SK-N-SH treated with all-trans-retinoic acid at 6 μM for 48 hours (cell line): ENCODE data around the gene UBE3C.

Experiments used
- ATAC-seq: fragments of 200-7000 bp; cut with Tn5 transposase; 3 replicates; pipeline ENCODE4 v1.9.1; 2020; ENCODE audit warnings: mild to moderate bottlenecking, moderate library complexity
- ARNTL ChIP-seq: fragments of 450-650 bp; formaldehyde crosslinking; IDR thresholded peaks from 2 replicates; pipeline ENCODE4 v1.5.0; 2020; ENCODE audit warnings: low read depth, mild to moderate bottlenecking, moderate library complexity, borderline replicate concordance
- BACH2 ChIP-seq: fragments of 250-450 bp; sonication (Bioruptor Pico); IDR thresholded peaks from 2 replicates; pipeline ENCODE4 v1.9.0; 2021; ENCODE audit warnings: mild to moderate bottlenecking, borderline replicate concordance
- CSRNP3 ChIP-seq: fragments of 250-450 bp; sonication (Bioruptor Pico); IDR thresholded peaks from 2 replicates; pipeline ENCODE4 v1.5.1; 2021; ENCODE audit warnings: mild to moderate bottlenecking, moderate library complexity
- ESRRG ChIP-seq: fragments of 250-450 bp; sonication (Bioruptor Pico); IDR thresholded peaks from 2 replicates; pipeline ENCODE4 v1.6.1; 2021; ENCODE audit warnings: mild to moderate bottlenecking
- GLIS3 ChIP-seq: fragments of 250-450 bp; sonication (Bioruptor Pico); IDR thresholded peaks from 2 replicates; pipeline ENCODE4 v1.5.0; 2020; ENCODE audit warnings: mild to moderate bottlenecking, moderate library complexity
- ISL1 ChIP-seq: fragments of 250-450 bp; sonication (Bioruptor Pico); IDR thresholded peaks from 2 replicates; pipeline ENCODE4 v2.1.2; 2022; ENCODE audit warnings: mild to moderate bottlenecking, moderate library complexity
- OSR1 ChIP-seq: fragments of 250-450 bp; sonication (Bioruptor Pico); IDR thresholded peaks from 2 replicates; pipeline ENCODE4 v1.8.0; 2022; ENCODE audit warnings: moderate library complexity, mild to moderate bottlenecking, inconsistent platforms
- POU6F1 ChIP-seq: fragments of 250-450 bp; sonication (Bioruptor Pico); IDR thresholded peaks from 2 replicates; pipeline ENCODE4 v1.8.0; 2021; ENCODE audit warnings: low read depth, mild to moderate bottlenecking, moderate library complexity, borderline replicate concordance
- TCF4 ChIP-seq: fragments of 250-450 bp; sonication (Bioruptor Pico); IDR thresholded peaks from 2 replicates; pipeline ENCODE4 v1.8.0; 2021; ENCODE audit warnings: mild to moderate bottlenecking, moderate library complexity, borderline replicate concordance
- TOX ChIP-seq: fragments of 250-450 bp; sonication (Bioruptor Pico); IDR thresholded peaks from 2 replicates; pipeline ENCODE4 v1.8.0; 2021; ENCODE audit warnings: mild to moderate bottlenecking, moderate library complexity, borderline replicate concordance
- TSHZ2 ChIP-seq: fragments of 250-450 bp; sonication (Bioruptor Pico); IDR thresholded peaks from 2 replicates; pipeline ENCODE4 v1.5.0; 2020; ENCODE audit warnings: mild to moderate bottlenecking, moderate library complexity
- ZC3H10 ChIP-seq: fragments of 250-450 bp; sonication (Bioruptor Pico); IDR thresholded peaks from 2 replicates; pipeline ENCODE4 v1.5.1; 2021; ENCODE audit warnings: mild to moderate bottlenecking, moderate library complexity
- ZFP30 ChIP-seq: fragments of 450-650 bp; formaldehyde crosslinking; IDR thresholded peaks from 2 replicates; pipeline ENCODE4 v1.5.0; 2022; ENCODE audit warnings: mild to moderate bottlenecking, moderate library complexity
- ZNF70 ChIP-seq: fragments of 450-650 bp; formaldehyde crosslinking; IDR thresholded peaks from 2 replicates; pipeline ENCODE4 v1.5.0; 2020; ENCODE audit warnings: mild to moderate bottlenecking, moderate library complexity
- ZNF8 ChIP-seq: fragments of 450-650 bp; formaldehyde crosslinking; IDR thresholded peaks from 2 replicates; pipeline ENCODE4 v1.5.0; 2020; ENCODE audit warnings: mild to moderate bottlenecking, moderate library complexity
- TF ChIP-seq, protein P1 (sequence below): fragments of 250-450 bp; sonication (Bioruptor Pico); IDR thresholded peaks from 2 replicates; pipeline ENCODE4 v1.8.0; 2020; ENCODE audit warnings: mild to moderate bottlenecking, moderate library complexity, borderline replicate concordance
- TF ChIP-seq, protein P2 (sequence below): fragments of 250-450 bp; sonication (Bioruptor Pico); IDR thresholded peaks from 2 replicates; pipeline ENCODE4 v1.5.1; 2020; ENCODE audit warnings: low read depth, mild to moderate bottlenecking, moderate library complexity

The UBE3C gene

DNA sequence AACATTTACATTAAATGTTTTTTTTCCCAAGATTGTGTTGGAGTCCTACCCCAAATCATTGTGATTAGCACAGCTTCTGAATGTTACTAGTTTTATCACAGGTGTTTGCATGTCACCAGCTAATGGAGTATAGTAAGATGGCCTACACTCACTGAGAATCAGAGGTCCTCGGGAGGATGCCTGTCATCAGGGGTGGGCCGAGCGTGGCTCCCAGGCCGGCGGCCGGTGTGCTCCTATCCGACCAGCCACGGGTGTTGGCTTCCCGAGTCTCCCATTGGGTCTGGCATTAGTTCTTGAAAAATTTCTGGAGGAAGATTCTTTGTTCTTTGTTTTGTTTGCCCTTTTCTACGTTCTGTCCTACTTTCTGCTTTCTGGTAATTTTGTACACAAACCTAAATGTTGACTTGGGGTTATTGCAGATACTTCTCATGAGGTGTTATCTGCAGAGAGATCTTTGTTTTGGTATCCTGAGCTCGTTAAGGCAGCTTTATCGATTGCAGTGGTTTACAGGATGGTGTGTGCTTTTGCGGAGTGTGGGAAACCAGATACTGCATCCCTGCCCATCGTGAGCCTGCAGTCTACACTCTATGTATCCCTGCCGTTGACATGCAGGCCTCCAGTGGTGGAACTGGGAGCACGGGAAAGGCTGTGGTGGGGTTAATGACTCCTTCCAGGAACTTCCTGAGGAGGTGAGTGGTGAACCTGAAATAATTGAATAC, 130.8 kb downstream of the UBE3C start (continued):
- TF ChIP-seq, protein P1, sequence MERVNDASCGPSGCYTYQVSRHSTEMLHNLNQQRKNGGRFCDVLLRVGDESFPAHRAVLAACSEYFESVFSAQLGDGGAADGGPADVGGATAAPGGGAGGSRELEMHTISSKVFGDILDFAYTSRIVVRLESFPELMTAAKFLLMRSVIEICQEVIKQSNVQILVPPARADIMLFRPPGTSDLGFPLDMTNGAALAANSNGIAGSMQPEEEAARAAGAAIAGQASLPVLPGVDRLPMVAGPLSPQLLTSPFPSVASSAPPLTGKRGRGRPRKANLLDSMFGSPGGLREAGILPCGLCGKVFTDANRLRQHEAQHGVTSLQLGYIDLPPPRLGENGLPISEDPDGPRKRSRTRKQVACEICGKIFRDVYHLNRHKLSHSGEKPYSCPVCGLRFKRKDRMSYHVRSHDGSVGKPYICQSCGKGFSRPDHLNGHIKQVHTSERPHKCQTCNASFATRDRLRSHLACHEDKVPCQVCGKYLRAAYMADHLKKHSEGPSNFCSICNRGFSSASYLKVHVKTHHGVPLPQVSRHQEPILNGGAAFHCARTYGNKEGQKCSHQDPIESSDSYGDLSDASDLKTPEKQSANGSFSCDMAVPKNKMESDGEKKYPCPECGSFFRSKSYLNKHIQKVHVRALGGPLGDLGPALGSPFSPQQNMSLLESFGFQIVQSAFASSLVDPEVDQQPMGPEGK (CRISPR knock-in tag): no peak
- TF ChIP-seq ARNTL (CRISPR knock-in tag) (no peak), ISL1 (CRISPR knock-in tag) (no peak), BACH2 (CRISPR knock-in tag) (no peak), ESRRG (no peak), TSHZ2 (CRISPR knock-in tag) (no peak), GLIS3 (CRISPR knock-in tag) (no peak)

DNA sequence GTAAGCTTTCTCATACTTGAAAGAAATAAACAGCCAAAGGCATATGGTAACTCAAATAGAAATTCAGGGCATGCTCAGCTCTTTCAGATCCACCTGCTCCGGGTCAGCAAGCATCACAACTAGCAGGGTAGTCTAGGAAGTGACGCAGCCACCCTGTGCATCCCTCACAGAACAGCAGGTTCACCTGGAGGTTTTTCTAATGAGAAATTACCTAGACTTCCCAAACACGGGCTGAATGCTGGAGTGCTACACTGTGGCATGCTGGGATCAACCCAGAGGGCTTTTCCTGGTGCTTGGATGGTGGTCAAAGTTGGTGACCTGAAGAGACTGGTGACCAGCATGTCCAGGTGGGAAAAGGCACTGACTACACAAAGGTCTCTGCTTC, 131.3 kb downstream of the UBE3C start:
- ATAC-seq: no peak
- no peak for TF ChIP-seq ZNF70 (CRISPR knock-in tag)
- TF ChIP-seq CSRNP3 (CRISPR knock-in tag): no peak
- no peak for TF ChIP-seq OSR1 (CRISPR knock-in tag)
- TF ChIP-seq ZNF8 (CRISPR knock-in tag): no peak
- TF ChIP-seq ZC3H10 (CRISPR knock-in tag): no peak
- no peak for TF ChIP-seq POU6F1 (CRISPR knock-in tag)
- TF ChIP-seq, protein P2, sequence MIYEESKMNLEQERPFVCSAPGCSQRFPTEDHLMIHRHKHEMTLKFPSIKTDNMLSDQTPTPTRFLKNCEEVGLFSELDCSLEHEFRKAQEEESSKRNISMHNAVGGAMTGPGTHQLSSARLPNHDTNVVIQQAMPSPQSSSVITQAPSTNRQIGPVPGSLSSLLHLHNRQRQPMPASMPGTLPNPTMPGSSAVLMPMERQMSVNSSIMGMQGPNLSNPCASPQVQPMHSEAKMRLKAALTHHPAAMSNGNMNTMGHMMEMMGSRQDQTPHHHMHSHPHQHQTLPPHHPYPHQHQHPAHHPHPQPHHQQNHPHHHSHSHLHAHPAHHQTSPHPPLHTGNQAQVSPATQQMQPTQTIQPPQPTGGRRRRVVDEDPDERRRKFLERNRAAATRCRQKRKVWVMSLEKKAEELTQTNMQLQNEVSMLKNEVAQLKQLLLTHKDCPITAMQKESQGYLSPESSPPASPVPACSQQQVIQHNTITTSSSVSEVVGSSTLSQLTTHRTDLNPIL: no peak
- TF ChIP-seq TCF4 (CRISPR knock-in tag): no peak
- no peak for TF ChIP-seq ESRRG

GRCh38 chr7:157271315-157271990, 132.7 kb downstream of the UBE3C start:
- no peak for TF ChIP-seq CSRNP3 (CRISPR knock-in tag)
- TF ChIP-seq TOX (CRISPR knock-in tag): no peak
- no peak for TF ChIP-seq ZFP30
- TF ChIP-seq POU6F1 (CRISPR knock-in tag): no peak
- no peak for TF ChIP-seq ZNF70 (CRISPR knock-in tag)
- no peak for TF ChIP-seq ZC3H10 (CRISPR knock-in tag)
- TF ChIP-seq ISL1 (CRISPR knock-in tag): no peak
- no peak for TF ChIP-seq GLIS3 (CRISPR knock-in tag)
- TF ChIP-seq, all 23 proteins: peak for 0
- no peak for ATAC-seq
